HFFc6 (cell line): ENCODE results near the gene CDH3. TPM values are rescaled to one million over a fixed set of nuclear protein-coding genes. Genes with fewer than 3 reads are reported as not detected.
A peak's percentile ranks its signal among the peaks of the same experiment; 100 is the strongest.

ENCODE experiments used
- DNase-seq: peaks from one replicate; pipeline ENCODE4 v3.0.0-alpha.2; 2018
- H3K27ac Mint-ChIP-seq: 2 replicates; pipeline ENCODE4 v1.8.0; 2020; ENCODE audit warnings: mild to moderate bottlenecking, mixed read lengths
- H3K27me3 Mint-ChIP-seq: 2 replicates; pipeline ENCODE4 v1.8.0; 2021; ENCODE audit warnings: mild to moderate bottlenecking, moderate library complexity, mixed read lengths; ENCODE audit not compliant: insufficient read depth
- H3K36me3 Mint-ChIP-seq: 2 replicates; pipeline ENCODE4 v1.8.0; 2021; ENCODE audit warnings: low read depth, mixed read lengths
- H3K4me1 Mint-ChIP-seq: 2 replicates; pipeline ENCODE4 v1.8.0; 2020; ENCODE audit warnings: low read depth, mixed read lengths
- H3K4me3 Mint-ChIP-seq: 2 replicates; pipeline ENCODE4 v1.8.0; 2020; ENCODE audit warnings: mild to moderate bottlenecking, moderate library complexity, mixed read lengths
- H3K9me3 Mint-ChIP-seq: 2 replicates; pipeline ENCODE4 v1.8.0; 2020; ENCODE audit warnings: mild to moderate bottlenecking, mixed read lengths
- long read RNA-seq: library from polyadenylated mRNA; unstranded; transcript quantifications from one replicate; pipeline ENCODE4 v2.0.0, GENCODE V29; 2019
- total RNA-seq, 6 experiments: library from RNA; stranded (reverse); fragmentation: NEBNext Ultra II Directional; extraction: Animal tissue kit (Norgen Biotek cat#: 25700); gene quantifications; 2 replicates in 1 of 6; 3 replicates in 5 of 6; pipeline ENCODE4 v1.2.3, GENCODE V29; 2021
- TF ChIP-seq, protein P1 (sequence below): fragments of 200-600 bp; sonication (generic); IDR thresholded peaks from 2 replicates; pipeline ENCODE4 v1.5.0; 2021; ENCODE audit warnings: antibody characterized with exemption, mild to moderate bottlenecking

Gene CDH3
- total RNA-seq, result under 1 TPM in 4 of 6 experiments, not detected in 2; 0.10 to 0.36 (median 0.13) TPM
- long read RNA-seq, result 0 reads

DNA sequence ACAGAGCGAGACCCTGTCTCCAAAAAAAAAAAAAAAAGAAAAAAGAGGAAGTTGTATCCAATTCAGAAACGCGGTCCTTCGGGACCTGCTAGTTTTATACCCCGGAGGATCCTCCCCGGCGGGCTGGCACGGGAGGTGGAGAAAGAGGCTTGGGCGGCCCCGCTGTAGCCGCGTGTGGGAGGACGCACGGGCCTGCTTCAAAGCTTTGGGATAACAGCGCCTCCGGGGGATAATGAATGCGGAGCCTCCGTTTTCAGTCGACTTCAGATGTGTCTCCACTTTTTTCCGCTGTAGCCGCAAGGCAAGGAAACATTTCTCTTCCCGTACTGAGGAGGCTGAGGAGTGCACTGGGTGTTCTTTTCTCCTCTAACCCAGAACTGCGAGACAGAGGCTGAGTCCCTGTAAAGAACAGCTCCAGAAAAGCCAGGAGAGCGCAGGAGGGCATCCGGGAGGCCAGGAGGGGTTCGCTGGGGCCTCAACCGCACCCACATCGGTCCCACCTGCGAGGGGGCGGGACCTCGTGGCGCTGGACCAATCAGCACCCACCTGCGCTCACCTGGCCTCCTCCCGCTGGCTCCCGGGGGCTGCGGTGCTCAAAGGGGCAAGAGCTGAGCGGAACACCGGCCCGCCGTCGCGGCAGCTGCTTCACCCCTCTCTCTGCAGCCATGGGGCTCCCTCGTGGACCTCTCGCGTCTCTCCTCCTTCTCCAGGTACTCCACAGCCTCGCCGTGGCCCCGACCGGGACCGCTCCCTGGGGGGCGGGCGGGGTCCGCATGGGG, at the start of gene CDH3:
Gene CDH3, plus strand, starts transcription at position 596 of the 779 bp plus-strand sequence. Its CDS starts 70 bp downstream, at position 666.
- Mint-ChIP-seq H3K27ac (no peak within 1 kb of the TSS), H3K4me1 (peaks cover 13% of the 10 kb centered on the region), H3K27me3 (peaks cover 49% of the 10 kb centered on the region), H3K4me3 (peak within 1 kb of the TSS; percentile 65), H3K36me3 (no peaks in the 10 kb centered on the region; the same call in 1 of the 2 replicates), H3K9me3 (no peaks in the 10 kb centered on the region)
- DNase-seq, result no peak
- TF ChIP-seq, protein P1, sequence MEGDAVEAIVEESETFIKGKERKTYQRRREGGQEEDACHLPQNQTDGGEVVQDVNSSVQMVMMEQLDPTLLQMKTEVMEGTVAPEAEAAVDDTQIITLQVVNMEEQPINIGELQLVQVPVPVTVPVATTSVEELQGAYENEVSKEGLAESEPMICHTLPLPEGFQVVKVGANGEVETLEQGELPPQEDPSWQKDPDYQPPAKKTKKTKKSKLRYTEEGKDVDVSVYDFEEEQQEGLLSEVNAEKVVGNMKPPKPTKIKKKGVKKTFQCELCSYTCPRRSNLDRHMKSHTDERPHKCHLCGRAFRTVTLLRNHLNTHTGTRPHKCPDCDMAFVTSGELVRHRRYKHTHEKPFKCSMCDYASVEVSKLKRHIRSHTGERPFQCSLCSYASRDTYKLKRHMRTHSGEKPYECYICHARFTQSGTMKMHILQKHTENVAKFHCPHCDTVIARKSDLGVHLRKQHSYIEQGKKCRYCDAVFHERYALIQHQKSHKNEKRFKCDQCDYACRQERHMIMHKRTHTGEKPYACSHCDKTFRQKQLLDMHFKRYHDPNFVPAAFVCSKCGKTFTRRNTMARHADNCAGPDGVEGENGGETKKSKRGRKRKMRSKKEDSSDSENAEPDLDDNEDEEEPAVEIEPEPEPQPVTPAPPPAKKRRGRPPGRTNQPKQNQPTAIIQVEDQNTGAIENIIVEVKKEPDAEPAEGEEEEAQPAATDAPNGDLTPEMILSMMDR, result no peak

DNA sequence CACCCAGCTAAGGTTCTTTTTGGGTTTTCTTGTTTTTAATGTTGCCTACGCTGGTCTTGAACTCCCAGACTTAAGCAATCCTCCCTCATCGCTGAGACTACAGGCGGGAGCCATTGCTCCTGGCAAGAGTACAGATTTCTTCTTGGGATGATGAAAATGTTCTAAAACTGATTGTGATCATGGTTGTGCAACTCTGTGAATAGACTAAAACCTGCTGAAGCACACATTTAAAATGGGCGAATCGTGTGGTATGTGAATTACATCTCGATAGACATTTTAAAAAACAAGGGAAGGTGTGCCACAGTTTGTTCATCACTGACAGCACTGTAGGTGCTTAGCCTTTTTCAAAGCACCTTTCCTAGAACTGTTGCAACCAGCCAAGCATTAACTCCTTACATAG, 48.8 kb upstream of the CDH3 start:
- no peak for DNase-seq
- Mint-ChIP-seq H3K27ac (no peak overlapping the region), H3K27me3 (peaks cover 15% of the 10 kb centered on the region; the same call in 1 of the 2 replicates), H3K4me1 (no peaks in the 10 kb centered on the region), H3K36me3 (no peaks in the 10 kb centered on the region; the same call in 1 of the 2 replicates), H3K9me3 (no peaks in the 10 kb centered on the region; the same call in 1 of the 2 replicates), H3K4me3 (no peak overlapping the region)
- TF ChIP-seq, protein P1, result no peak

DNA sequence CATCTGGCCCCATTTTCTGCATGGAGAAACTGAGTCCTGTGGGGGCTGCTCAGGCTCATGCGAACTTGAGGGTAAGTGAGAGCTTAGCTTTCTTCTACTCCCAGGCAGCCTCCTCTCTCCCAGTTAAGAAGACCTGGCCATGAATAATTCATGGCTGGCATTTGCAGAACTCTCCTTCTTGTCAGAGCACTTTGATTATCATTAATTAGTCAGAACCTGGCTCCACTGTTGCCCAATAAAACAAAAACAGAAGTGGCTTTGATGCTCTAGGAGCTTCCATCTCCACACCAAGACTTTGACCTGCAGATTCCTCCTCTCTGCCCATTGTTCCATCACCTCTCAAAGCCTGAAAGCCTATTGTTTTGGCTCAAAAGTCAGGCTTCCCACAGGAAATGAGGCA, 45.5 kb upstream of the CDH3 start:
- H3K27me3 Mint-ChIP-seq, result peaks cover 15% of the 10 kb centered on the region; the same call in 1 of the 2 replicates
- no peak overlapping the region for H3K27ac Mint-ChIP-seq
- H3K36me3 Mint-ChIP-seq, result no peaks in the 10 kb centered on the region
- H3K4me1 Mint-ChIP-seq, result no peaks in the 10 kb centered on the region
- DNase-seq, result no peak
- H3K4me3 Mint-ChIP-seq, result no peak overlapping the region
- no peaks in the 10 kb centered on the region; the same call in 1 of the 2 replicates for H3K9me3 Mint-ChIP-seq
- TF ChIP-seq, protein P1, result no peak

DNA sequence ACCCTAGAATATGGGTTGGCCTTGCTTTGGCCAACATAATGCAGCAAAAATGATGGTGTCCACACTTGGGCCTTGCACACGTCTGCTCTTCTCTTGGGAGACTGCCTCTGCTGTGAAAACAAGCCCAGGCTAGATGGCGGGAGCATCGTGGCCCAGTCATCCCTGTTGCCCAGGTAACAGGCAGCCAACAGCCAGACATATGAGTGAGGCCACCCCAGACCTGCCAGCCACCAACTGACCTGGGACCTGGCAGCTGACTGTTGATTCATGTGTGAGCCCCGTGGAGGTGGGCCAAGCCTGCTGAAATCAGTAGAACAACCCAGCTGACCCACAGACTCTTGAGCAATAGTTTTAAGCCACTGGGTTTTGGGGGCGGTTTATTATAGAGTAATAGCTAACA, 39.4 kb upstream of the CDH3 start:
- Mint-ChIP-seq H3K4me3 (no peak overlapping the region), H3K27me3 (peaks cover 2% of the 10 kb centered on the region; the same call in 1 of the 2 replicates), H3K4me1 (no peaks in the 10 kb centered on the region), H3K36me3 (no peaks in the 10 kb centered on the region), H3K27ac (no peak overlapping the region), H3K9me3 (no peaks in the 10 kb centered on the region)
- TF ChIP-seq, protein P1, result no peak
- peak; percentile 22 for DNase-seq

DNA sequence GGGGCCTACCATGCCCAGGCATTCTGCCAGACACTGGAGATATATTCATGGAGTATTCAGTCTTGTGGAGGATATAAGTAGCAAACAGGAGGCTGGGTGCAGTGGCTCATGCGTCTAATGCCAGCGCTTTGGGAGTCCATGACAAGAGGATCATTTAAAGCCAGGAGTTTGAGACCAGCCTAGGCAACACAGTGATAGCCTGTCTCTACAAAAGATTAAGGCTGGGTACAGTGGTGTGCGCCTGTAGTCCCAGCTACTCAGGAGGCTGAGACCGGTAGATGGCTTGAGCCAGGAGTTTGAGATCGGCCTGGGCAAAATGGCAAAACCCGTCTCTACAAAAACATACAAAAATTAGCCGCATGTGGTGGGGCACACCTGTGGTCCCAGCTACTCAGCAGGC, 37.7 kb upstream of the CDH3 start:
- Mint-ChIP-seq H3K27me3 (peaks cover 4% of the 10 kb centered on the region; the same call in 1 of the 2 replicates), H3K4me1 (no peaks in the 10 kb centered on the region), H3K27ac (no peak overlapping the region), H3K4me3 (no peak overlapping the region), H3K36me3 (no peaks in the 10 kb centered on the region), H3K9me3 (no peaks in the 10 kb centered on the region)
- TF ChIP-seq, protein P1, result no peak
- DNase-seq, result no peak
